22Rv1 (cell line): ENCODE results near the gene NFX1.

ENCODE experiments used
- CTCF ChIP-seq: fragments of 450-650 bp; IDR thresholded peaks from 2 replicates; pipeline ENCODE4 v1.5.1; 2017; ENCODE audit warnings: mild to moderate bottlenecking
- ZFX ChIP-seq: fragments of 450-650 bp; IDR thresholded peaks from 2 replicates; pipeline ENCODE4 v1.6.1; 2017; ENCODE audit warnings: antibody characterized with exemption, borderline replicate concordance

DNA sequence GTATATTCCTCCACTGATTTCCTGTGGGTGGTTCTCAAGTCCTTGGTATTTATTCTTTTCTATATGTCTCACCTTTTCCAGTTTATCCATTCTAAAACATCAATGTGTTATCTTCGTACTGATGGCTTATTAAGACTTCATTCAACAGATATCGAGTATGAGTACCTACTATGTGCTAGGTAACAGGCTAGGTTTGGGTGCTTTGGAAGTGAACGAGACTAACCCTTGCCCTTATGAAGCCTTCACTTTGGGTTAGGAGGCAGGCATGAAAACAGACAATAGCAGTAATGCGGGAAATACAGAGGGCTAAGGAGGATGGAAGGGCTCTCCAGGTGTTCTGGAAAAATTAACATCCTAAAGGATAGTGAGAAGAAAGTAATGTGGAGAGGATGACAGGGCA, 58.7 kb downstream of the NFX1 start:
- TF ChIP-seq CTCF (no peak), ZFX (no peak)
